ENCODE measurements around the gene CDO1.
"Not testable (repeated sequence)": the region's sequence is repeated elsewhere in the genome, so short reads cannot be mapped to it uniquely, and the experiment has no call there.

The CDO1 gene

GRCh38 chr5:115815006-115815692, 1.3 kb downstream of the CDO1 start:
- no peak for TF ChIP-seq CTCF (IDR thresholded peaks at IDR 0.05; ENCODE audit: insufficient read depth, missing control alignments)
- DNase-seq (ENCODE audit: insufficient read length, low spot score) (no peak), FAIRE-seq (no peak)

- DNase-seq (ENCODE audit: insufficient read length, low spot score) (no peak), FAIRE-seq (no peak)
- no peak for TF ChIP-seq CTCF (IDR thresholded peaks at IDR 0.05; ENCODE audit: insufficient read depth, missing control alignments)
Measured at GRCh38 chr5:115813719-115814118, 2.7 kb downstream of the CDO1 start.

- FAIRE-seq: no peak
Measured at GRCh38 chr5:115812372-115812771, 4.1 kb downstream of the CDO1 start.

GRCh38 chr5:115811406-115811805, 5.1 kb downstream of the CDO1 start:
- FAIRE-seq (no peak), DNase-seq (ENCODE audit: insufficient read length, low spot score) (no peak)
- TF ChIP-seq CTCF (IDR thresholded peaks at IDR 0.05; ENCODE audit: insufficient read depth, missing control alignments): no peak

More at GRCh38 chr5:115812372-115812771, 4.1 kb downstream of the CDO1 start:
- DNase-seq (ENCODE audit: insufficient read length, low spot score): no peak
- no peak for TF ChIP-seq CTCF (IDR thresholded peaks at IDR 0.05; ENCODE audit: insufficient read depth, missing control alignments)

- peak; percentile 16 for FAIRE-seq
- no peak for DNase-seq (ENCODE audit: insufficient read length, low spot score)
- TF ChIP-seq CTCF (IDR thresholded peaks at IDR 0.05; ENCODE audit: insufficient read depth, missing control alignments): no peak
Measured at GRCh38 chr5:115810761-115811160, 5.7 kb downstream of the CDO1 start.

GRCh38 chr5:115809946-115810345, 6.5 kb downstream of the CDO1 start:
- TF ChIP-seq CTCF (IDR thresholded peaks at IDR 0.05; ENCODE audit: insufficient read depth, missing control alignments): no peak
- FAIRE-seq: no peak
- no peak for DNase-seq (ENCODE audit: insufficient read length, low spot score)

GRCh38 chr5:115808066-115808465, 8.4 kb downstream of the CDO1 start:
- DNase-seq (ENCODE audit: insufficient read length, low spot score); FAIRE-seq: not testable (repeated sequence)

- no peak for DNase-seq (ENCODE audit: insufficient read length, low spot score)
- no peak for TF ChIP-seq CTCF (IDR thresholded peaks at IDR 0.05; ENCODE audit: insufficient read depth, missing control alignments)
- no peak for FAIRE-seq
Measured at GRCh38 chr5:115807654-115808052, 8.8 kb downstream of the CDO1 start.
